ENCODE data around the gene APOBEC3F.
A peak's percentile ranks its signal among the peaks of the same experiment; 100 is the strongest.
"Not testable (repeated sequence)": the region's sequence is repeated elsewhere in the genome, so short reads cannot be mapped to it uniquely, and the experiment has no call there.

The APOBEC3F gene

GRCh38 chr22:39063904-39064303 lies 23.2 kb downstream of the APOBEC3F start:
- not testable (repeated sequence) for H3K27ac Mint-ChIP-seq (ENCODE audit: low read depth); H3K9me3 Mint-ChIP-seq; H3K4me1 Mint-ChIP-seq; ATAC-seq (replicated peaks; ENCODE audit: extremely low read depth, poor library complexity, severe bottlenecking); H3K27me3 Mint-ChIP-seq; H3K36me3 Mint-ChIP-seq (ENCODE audit: insufficient read depth); DNase-seq (ENCODE audit: low spot score in 2 of 2); H3K4me3 Mint-ChIP-seq

GRCh38 chr22:39066442-39067276 lies 26.0 kb downstream of the APOBEC3F start:
- H3K36me3 Mint-ChIP-seq (ENCODE audit: insufficient read depth); ATAC-seq (replicated peaks; ENCODE audit: extremely low read depth, poor library complexity, severe bottlenecking); H3K4me3 Mint-ChIP-seq; DNase-seq (ENCODE audit: low spot score in 2 of 2); H3K27me3 Mint-ChIP-seq; H3K27ac Mint-ChIP-seq (ENCODE audit: low read depth); H3K4me1 Mint-ChIP-seq; H3K9me3 Mint-ChIP-seq: not testable (repeated sequence)

GRCh38 chr22:39068033-39068785 lies 27.5 kb downstream of the APOBEC3F start:
- DNase-seq (ENCODE audit: low spot score in 2 of 2) = no peak
- H3K27ac Mint-ChIP-seq (ENCODE audit: low read depth) = no peak overlapping the region

GRCh38 chr22:39070186-39070585 lies 29.5 kb downstream of the APOBEC3F start:
- no peaks in the 10 kb centered on the region for H3K4me1 Mint-ChIP-seq
- no peak overlapping the region for H3K27ac Mint-ChIP-seq (ENCODE audit: low read depth)
- ATAC-seq (replicated peaks; ENCODE audit: extremely low read depth, poor library complexity, severe bottlenecking) (no peak), DNase-seq (ENCODE audit: low spot score in 2 of 2) (no peak)
- no peaks in the 10 kb centered on the region for H3K27me3 Mint-ChIP-seq
- H3K36me3 Mint-ChIP-seq (ENCODE audit: insufficient read depth) = no peaks in the 10 kb centered on the region
- no peaks in the 10 kb centered on the region for H3K9me3 Mint-ChIP-seq
- no peak overlapping the region for H3K4me3 Mint-ChIP-seq

More at GRCh38 chr22:39068033-39068785, 27.5 kb downstream of the APOBEC3F start:
- Mint-ChIP-seq H3K4me3 (no peak overlapping the region), H3K27me3 (no peaks in the 10 kb centered on the region), H3K9me3 (no peaks in the 10 kb centered on the region), H3K4me1 (no peaks in the 10 kb centered on the region), H3K36me3 (ENCODE audit: insufficient read depth) (no peaks in the 10 kb centered on the region)
- ATAC-seq (replicated peaks; ENCODE audit: extremely low read depth, poor library complexity, severe bottlenecking) = no peak

- H3K4me1 Mint-ChIP-seq = peaks cover 15% of the 10 kb centered on the region
- not testable (repeated sequence) for ATAC-seq (replicated peaks; ENCODE audit: extremely low read depth, poor library complexity, severe bottlenecking); H3K9me3 Mint-ChIP-seq; H3K4me3 Mint-ChIP-seq; DNase-seq (ENCODE audit: low spot score in 2 of 2); H3K27ac Mint-ChIP-seq (ENCODE audit: low read depth); H3K27me3 Mint-ChIP-seq; H3K36me3 Mint-ChIP-seq (ENCODE audit: insufficient read depth)
Observed at GRCh38 chr22:39072581-39072981, 31.9 kb downstream of the APOBEC3F start.

GRCh38 chr22:39073981-39074380 lies 33.3 kb downstream of the APOBEC3F start:
- peaks cover 21% of the 10 kb centered on the region for H3K36me3 Mint-ChIP-seq (ENCODE audit: insufficient read depth)
- no peak overlapping the region for H3K4me3 Mint-ChIP-seq
- H3K9me3 Mint-ChIP-seq = no peaks in the 10 kb centered on the region

GRCh38 chr22:39076155-39077025 lies 35.7 kb downstream of the APOBEC3F start:
- not testable (repeated sequence) for H3K27me3 Mint-ChIP-seq; DNase-seq (ENCODE audit: low spot score in 2 of 2); ATAC-seq (replicated peaks; ENCODE audit: extremely low read depth, poor library complexity, severe bottlenecking); H3K9me3 Mint-ChIP-seq
- peaks cover 44% of the 10 kb centered on the region for H3K36me3 Mint-ChIP-seq (ENCODE audit: insufficient read depth)
- H3K27ac Mint-ChIP-seq (ENCODE audit: low read depth) = peak overlapping the region; percentile 100
- peaks cover 47% of the 10 kb centered on the region for H3K4me1 Mint-ChIP-seq
- H3K4me3 Mint-ChIP-seq = peak overlapping the region; percentile 98

More at GRCh38 chr22:39073981-39074380, 33.3 kb downstream of the APOBEC3F start:
- ATAC-seq (replicated peaks; ENCODE audit: extremely low read depth, poor library complexity, severe bottlenecking) = no peak
- Mint-ChIP-seq H3K27me3 (no peaks in the 10 kb centered on the region), H3K27ac (ENCODE audit: low read depth) (no peak overlapping the region), H3K4me1 (peaks cover 29% of the 10 kb centered on the region)
- DNase-seq (ENCODE audit: low spot score in 2 of 2) = no peak

- Mint-ChIP-seq H3K4me3 (peak within 1 kb of the TSS; percentile 98), H3K27ac (ENCODE audit: low read depth) (peak within 1 kb of the TSS; percentile 100), H3K4me1 (peaks cover 56% of the 10 kb centered on the region), H3K36me3 (ENCODE audit: insufficient read depth) (peaks cover 52% of the 10 kb centered on the region)
- not testable (repeated sequence) for H3K27me3 Mint-ChIP-seq, H3K9me3 Mint-ChIP-seq
- peak; percentile 87 for ATAC-seq (replicated peaks; ENCODE audit: extremely low read depth, poor library complexity, severe bottlenecking)
- peak; percentile 43 to 73 for DNase-seq (ENCODE audit: low spot score in 2 of 2)
Observed at GRCh38 chr22:39077026-39077840, 36.6 kb downstream of the APOBEC3F start, which contains the start of gene APOBEC3G. Gene APOBEC3G, plus strand, starts transcription at chr22:39077275. Its CDS starts 87 bp downstream, at chr22:39077362.

- DNase-seq (ENCODE audit: low spot score in 2 of 2); ATAC-seq (replicated peaks; ENCODE audit: extremely low read depth, poor library complexity, severe bottlenecking); H3K27me3 Mint-ChIP-seq; H3K9me3 Mint-ChIP-seq: not testable (repeated sequence)
- peak overlapping the region; percentile 100 for H3K27ac Mint-ChIP-seq (ENCODE audit: low read depth)
- H3K36me3 Mint-ChIP-seq (ENCODE audit: insufficient read depth) = peaks cover 58% of the 10 kb centered on the region
- H3K4me1 Mint-ChIP-seq = peaks cover 63% of the 10 kb centered on the region
- H3K4me3 Mint-ChIP-seq = peak overlapping the region; percentile 98
Observed at GRCh38 chr22:39077912-39078311, 37.2 kb downstream of the APOBEC3F start.

- Mint-ChIP-seq H3K27me3 (no peaks in the 10 kb centered on the region), H3K4me1 (peaks cover 67% of the 10 kb centered on the region), H3K36me3 (ENCODE audit: insufficient read depth) (peaks cover 63% of the 10 kb centered on the region), H3K27ac (ENCODE audit: low read depth) (peak overlapping the region; percentile 100), H3K4me3 (peak overlapping the region; percentile 98), H3K9me3 (no peaks in the 10 kb centered on the region)
- peak in 1 of 2 donors; percentile 43 for DNase-seq (ENCODE audit: low spot score in 2 of 2)
- ATAC-seq (replicated peaks; ENCODE audit: extremely low read depth, poor library complexity, severe bottlenecking) = no peak
Observed at GRCh38 chr22:39078329-39078728, 37.7 kb downstream of the APOBEC3F start.

- not testable (repeated sequence) for H3K9me3 Mint-ChIP-seq; H3K27me3 Mint-ChIP-seq; ATAC-seq (replicated peaks; ENCODE audit: extremely low read depth, poor library complexity, severe bottlenecking)
- H3K4me3 Mint-ChIP-seq = peak overlapping the region; percentile 98
- H3K27ac Mint-ChIP-seq (ENCODE audit: low read depth) = peak overlapping the region; percentile 100
- H3K4me1 Mint-ChIP-seq = peaks cover 74% of the 10 kb centered on the region
- peak in 1 of 2 donors; percentile 48 for DNase-seq (ENCODE audit: low spot score in 2 of 2)
- H3K36me3 Mint-ChIP-seq (ENCODE audit: insufficient read depth) = peaks cover 67% of the 10 kb centered on the region
Observed at GRCh38 chr22:39079054-39079637, 38.5 kb downstream of the APOBEC3F start.

Measured in central memory CD8-positive, alpha-beta T cell (primary cell).